GM23248 (cell line): ENCODE measurements around the gene ZCCHC24. TPM values are rescaled to one million over a fixed set of nuclear protein-coding genes. Genes with fewer than 3 reads are reported as not detected.

ENCODE experiments used
- DNase-seq: peaks from one replicate; pipeline ENCODE4 v3.0.0-alpha.2; 2015
- H2AFZ ChIP-seq: fragments of 200-600 bp; sonication (generic); 2 replicates; pipeline ENCODE4 v1.6.1; 2016; ENCODE audit warnings: antibody characterized with exemption
- H3F3A ChIP-seq: fragments of 200-600 bp; sonication (generic); 2 replicates; pipeline ENCODE4 v1.6.1; 2016; ENCODE audit warnings: mild to moderate bottlenecking, antibody characterized with exemption, mixed run types; ENCODE audit not compliant: insufficient read depth
- H3K27ac ChIP-seq: fragments of 200-600 bp; sonication (generic); 2 replicates; pipeline ENCODE4 v1.5.1; 2016; ENCODE audit warnings: mild to moderate bottlenecking
- H3K27me3 ChIP-seq: fragments of 200-600 bp; sonication (generic); replicated peaks from 2 replicates; pipeline ENCODE4 v1.6.1; 2016; ENCODE audit warnings: mild to moderate bottlenecking; ENCODE audit not compliant: insufficient read depth
- H3K36me3 ChIP-seq: fragments of 200-600 bp; sonication (generic); 2 replicates; pipeline ENCODE4 v1.6.1; 2016; ENCODE audit warnings: low read depth, mild to moderate bottlenecking
- H3K4me1 ChIP-seq: fragments of 200-600 bp; sonication (generic); 2 replicates; pipeline ENCODE4 v1.6.1; 2016; ENCODE audit warnings: mild to moderate bottlenecking; ENCODE audit not compliant: insufficient read depth
- H3K4me2 ChIP-seq: fragments of 200-600 bp; sonication (generic); one replicate; pipeline ENCODE4 v1.6.1; 2016; ENCODE audit warnings: mild to moderate bottlenecking; ENCODE audit not compliant: unreplicated experiment
- H3K4me3 ChIP-seq: fragments of 200-600 bp; sonication (generic); 2 replicates; pipeline ENCODE4 v1.5.1; 2016; ENCODE audit warnings: mild to moderate bottlenecking
- H3K79me2 ChIP-seq: fragments of 200-600 bp; sonication (generic); 2 replicates; pipeline ENCODE4 v1.6.1; 2016; ENCODE audit warnings: mild to moderate bottlenecking; ENCODE audit not compliant: insufficient read depth
- H3K9ac ChIP-seq: fragments of 200-600 bp; sonication (generic); 2 replicates; pipeline ENCODE4 v1.6.1; 2016; ENCODE audit warnings: mild to moderate bottlenecking
- H3K9me2 ChIP-seq: fragments of 200-600 bp; sonication (generic); 2 replicates; pipeline ENCODE4 v1.6.1; 2016; ENCODE audit warnings: mixed run types, mild to moderate bottlenecking, moderate library complexity; ENCODE audit not compliant: insufficient read depth
- H3K9me3 ChIP-seq: fragments of 200-600 bp; sonication (generic); one replicate; pipeline ENCODE4 v1.6.1; 2017; ENCODE audit warnings: low read depth
- H4K20me1 ChIP-seq: fragments of 200-600 bp; sonication (generic); 2 replicates; pipeline ENCODE4 v1.6.0; 2016; ENCODE audit not compliant: insufficient read depth
- EZH2 ChIP-seq: fragments of 200-600 bp; sonication (generic); IDR thresholded peaks from 2 replicates; pipeline ENCODE4 v1.6.1; 2018; ENCODE audit warnings: antibody characterized with exemption, mild to moderate bottlenecking; ENCODE audit not compliant: insufficient read depth, poor library complexity, severe bottlenecking
- EZH2phosphoT487 ChIP-seq: fragments of 200-600 bp; sonication (generic); IDR thresholded peaks from 2 replicates; pipeline ENCODE4 v1.6.1; 2018; ENCODE audit warnings: antibody characterized with exemption, moderate library complexity, mild to moderate bottlenecking, low read depth; ENCODE audit not compliant: insufficient read depth
- WGBS, 2 experiments: methylation state at CpG; one replicate each; pipeline ENCODE4 v1.1.6; 2015 to 2017; ENCODE audit warnings: low lambda C conversion rate in 2 of 2, low coverage in 1 of 2; ENCODE audit errors: missing lambda C conversion rate in 2 of 2; 5-methylcytosine and 5-hydroxymethylcytosine counted together
- in situ Hi-C: fragments of 300-500 bp; cut with MboI; formaldehyde crosslinking; loops from 2 replicates; pipeline ENCODE4 v1.15.0; 2020
- polyA plus RNA-seq: library from polyadenylated mRNA; unstranded; fragments of >200 nt; fragmentation: Nextera tagmentation; extraction: Ambion mirVana; gene quantifications from 2 replicates; pipeline ENCODE4 v1.2.1, GENCODE V29; 2016
- total RNA-seq: library from RNA; depleted of rRNA; stranded (reverse); fragments of >200 nt; shearing (Covaris generic); gene quantifications from 2 replicates; pipeline ENCODE4 v1.2.3, GENCODE V29; 2014

The ZCCHC24 gene
- total and polyA plus RNA-seq, 2 experiments from 2014 or later = 29.3 to 30.3 TPM

DNA sequence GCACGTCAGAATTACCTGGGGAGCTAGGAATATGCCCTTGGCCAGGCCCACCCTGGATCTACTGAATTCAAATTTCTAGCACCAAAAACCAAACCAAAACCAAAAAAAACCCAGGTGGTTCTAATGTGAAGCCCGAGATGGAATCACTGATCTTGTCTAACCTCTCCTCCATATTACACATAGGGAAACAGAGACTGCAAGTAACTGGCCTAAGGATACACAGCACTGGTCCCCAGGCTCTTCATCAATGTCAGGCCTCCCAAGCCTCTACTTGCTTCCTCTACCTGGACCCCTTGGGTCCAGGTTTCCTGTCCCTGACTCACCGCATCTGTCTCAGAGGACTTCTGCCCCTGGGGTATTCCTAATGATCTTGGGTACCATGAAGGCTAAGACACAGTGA is 30.7 kb downstream of the ZCCHC24 start:
- 70 to 80% methylated on average over 3 of the region's 3 CpGs for WGBS, 2 experiments
- Histone ChIP-seq H3K27me3 (no peaks in the 10 kb centered on the region), H3K27ac (no peak overlapping the region), H3K9ac (no peak overlapping the region), H3K4me1 (no peaks in the 10 kb centered on the region; the same call in none of the 2 replicates), H3K79me2 (peaks cover 25% of the 10 kb centered on the region), H3K4me2 (no peak overlapping the region), H3K36me3 (peaks cover 3% of the 10 kb centered on the region; the same call in 1 of the 2 replicates), H3K9me3 (no peaks in the 10 kb centered on the region), H3F3A (no peaks in the 10 kb centered on the region), H3K4me3 (no peak overlapping the region), H3K9me2 (no peaks in the 10 kb centered on the region), H2AFZ (no peak overlapping the region), H4K20me1 (no peaks in the 10 kb centered on the region)
- in situ Hi-C loops = no loop called here
- TF ChIP-seq EZH2 = no peak
- no peak for TF ChIP-seq EZH2phosphoT487
- DNase-seq = no peak

DNA sequence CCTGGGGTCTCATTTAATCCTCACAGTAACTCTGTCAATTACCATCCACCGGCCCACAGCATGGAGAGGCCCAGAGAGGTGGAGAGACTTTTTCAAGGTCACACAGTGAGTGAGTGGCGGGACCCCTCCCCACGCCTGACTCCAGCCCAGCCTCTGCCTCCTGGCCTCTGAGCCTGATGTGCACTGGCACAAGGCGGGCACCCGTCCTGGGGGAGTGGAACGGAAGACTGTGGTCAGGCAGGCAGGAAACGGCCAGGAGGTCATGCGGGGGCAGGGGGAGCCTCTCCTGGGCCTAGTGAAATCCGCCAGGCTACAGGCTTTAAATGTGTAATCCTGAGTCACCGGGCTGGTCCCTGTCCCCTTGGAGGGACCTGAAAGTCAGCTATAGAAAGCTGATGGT is 32.2 kb downstream of the ZCCHC24 start:
- Histone ChIP-seq H3K9ac (peak overlapping the region; percentile 13; the same call in 1 of the 2 replicates), H3K9me2 (no peaks in the 10 kb centered on the region), H3K27ac (peak overlapping the region; percentile 42; the same call in 1 of the 2 replicates), H3K36me3 (peaks cover 3% of the 10 kb centered on the region; the same call in 1 of the 2 replicates), H3K79me2 (peaks cover 10% of the 10 kb centered on the region), H2AFZ (no peak overlapping the region), H3K27me3 (no peaks in the 10 kb centered on the region), H4K20me1 (no peaks in the 10 kb centered on the region), H3K4me2 (peak overlapping the region; percentile 44), H3K4me3 (no peak overlapping the region), H3F3A (no peaks in the 10 kb centered on the region), H3K9me3 (no peaks in the 10 kb centered on the region), H3K4me1 (peaks cover 12% of the 10 kb centered on the region)
- TF ChIP-seq EZH2phosphoT487 (no peak), EZH2 (no peak)
- peak; percentile 80 for DNase-seq
- in situ Hi-C loops = no loop called here
- 16 to 22% methylated on average over 10 of the region's 10 CpGs for WGBS, 2 experiments

DNA sequence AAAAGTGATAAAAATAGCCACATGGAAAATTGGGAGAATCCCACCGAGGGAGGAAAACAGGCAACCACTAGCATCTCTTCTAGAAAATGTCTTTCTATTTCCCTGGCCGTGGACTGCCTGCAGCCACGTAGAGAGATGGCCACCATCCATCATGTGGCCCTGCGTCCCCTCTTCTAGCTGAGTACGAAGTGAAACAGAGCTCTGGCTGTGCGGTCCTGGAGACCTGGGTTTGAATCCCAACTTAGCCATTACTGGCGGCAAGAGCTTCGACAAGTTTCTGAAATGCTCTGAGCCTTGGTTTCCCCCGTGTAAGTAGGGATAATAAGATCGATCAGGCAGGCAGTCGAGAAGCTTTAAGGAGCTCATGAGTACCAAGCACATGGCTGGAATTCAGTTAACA is 32.9 kb downstream of the ZCCHC24 start:
- no peak for TF ChIP-seq EZH2
- TF ChIP-seq EZH2phosphoT487 = no peak
- H2AFZ ChIP-seq = no peak overlapping the region
- no peaks in the 10 kb centered on the region for H3F3A ChIP-seq
- no peaks in the 10 kb centered on the region for H3K27me3 ChIP-seq
- no peak for DNase-seq
- WGBS, 2 experiments = 86 to 87% methylated on average over 11 of the region's 11 CpGs
- no peaks in the 10 kb centered on the region for H3K9me3 ChIP-seq
- peaks cover 5% of the 10 kb centered on the region for H3K79me2 ChIP-seq
- no peak overlapping the region for H3K27ac ChIP-seq
- no peak overlapping the region for H3K4me2 ChIP-seq
- H3K36me3 ChIP-seq = peaks cover 3% of the 10 kb centered on the region; the same call in 1 of the 2 replicates
- no peaks in the 10 kb centered on the region for H3K9me2 ChIP-seq
- in situ Hi-C loops = no loop called here
- no peak overlapping the region for H3K9ac ChIP-seq
- H4K20me1 ChIP-seq = no peaks in the 10 kb centered on the region
- H3K4me1 ChIP-seq = peaks cover 19% of the 10 kb centered on the region
- H3K4me3 ChIP-seq = no peak overlapping the region

DNA sequence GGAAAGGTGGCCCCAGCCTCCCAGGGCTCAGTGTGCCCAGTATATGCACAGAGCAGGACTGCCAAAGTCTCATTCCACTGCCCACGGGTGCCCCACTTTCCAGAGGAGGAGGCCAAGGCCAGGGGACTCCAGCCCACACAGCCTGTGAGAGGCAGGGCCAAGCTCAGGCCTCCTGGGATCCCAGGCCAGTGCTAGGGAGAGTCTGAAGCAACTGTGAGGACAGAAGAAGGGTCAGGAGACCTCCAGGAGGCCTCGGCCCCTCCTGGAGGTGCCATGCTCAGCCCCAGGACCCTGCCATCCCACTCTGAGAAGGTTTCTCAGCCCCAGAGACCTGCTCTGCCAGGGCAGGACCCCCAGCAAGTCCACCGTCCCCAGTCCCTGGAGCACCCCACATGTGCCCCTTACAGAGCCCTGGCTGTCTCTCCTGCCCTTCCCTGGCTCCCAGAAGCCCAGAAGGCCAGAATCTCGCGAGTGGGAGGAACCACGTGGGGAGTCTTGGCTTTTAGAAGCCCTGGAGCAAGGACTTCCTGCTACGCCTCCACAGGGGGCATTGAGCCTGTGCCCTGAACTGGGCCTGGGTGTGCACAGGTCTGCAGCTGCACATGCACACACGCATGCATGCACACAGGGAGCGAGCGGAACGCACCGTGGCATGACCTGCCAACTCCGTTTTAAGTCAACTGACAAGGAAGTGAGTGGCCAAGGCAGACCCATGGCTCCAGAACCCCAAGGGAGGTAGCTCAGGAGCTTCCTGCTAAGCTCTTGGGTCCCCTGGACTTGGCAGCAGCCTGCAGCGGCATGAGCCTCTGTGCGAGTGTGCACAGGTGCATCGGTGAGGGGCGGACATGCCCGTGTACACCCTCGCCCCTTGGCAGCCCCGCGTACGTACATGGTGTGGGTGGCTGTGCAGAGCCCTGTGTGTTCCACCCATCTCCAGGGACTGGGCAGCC is 33.6 kb downstream of the ZCCHC24 start:
- no peaks in the 10 kb centered on the region for H4K20me1 ChIP-seq
- DNase-seq = no peak
- no peak overlapping the region for H3K27ac ChIP-seq
- H3K4me3 ChIP-seq = no peak overlapping the region
- H3K4me1 ChIP-seq = peaks cover 23% of the 10 kb centered on the region
- TF ChIP-seq EZH2phosphoT487 (no peak), EZH2 (no peak)
- no peaks in the 10 kb centered on the region for H3F3A ChIP-seq
- no peak overlapping the region for H2AFZ ChIP-seq
- 79 to 81% methylated on average over 22 of the region's 22 CpGs for WGBS, 2 experiments
- H3K36me3 ChIP-seq = peaks cover 3% of the 10 kb centered on the region; the same call in 1 of the 2 replicates
- H3K4me2 ChIP-seq = peak overlapping the region; percentile 9
- peaks cover 9% of the 10 kb centered on the region for H3K79me2 ChIP-seq
- in situ Hi-C loops = no loop called here
- no peaks in the 10 kb centered on the region for H3K9me2 ChIP-seq
- no peak overlapping the region for H3K9ac ChIP-seq
- H3K9me3 ChIP-seq = no peaks in the 10 kb centered on the region
- no peaks in the 10 kb centered on the region for H3K27me3 ChIP-seq
